ENCODE measurements around the gene CCDC15.
"Not testable (repeated sequence)": the region's sequence is repeated elsewhere in the genome, so short reads cannot be mapped to it uniquely, and the experiment has no call there.

Gene CCDC15

DNA sequence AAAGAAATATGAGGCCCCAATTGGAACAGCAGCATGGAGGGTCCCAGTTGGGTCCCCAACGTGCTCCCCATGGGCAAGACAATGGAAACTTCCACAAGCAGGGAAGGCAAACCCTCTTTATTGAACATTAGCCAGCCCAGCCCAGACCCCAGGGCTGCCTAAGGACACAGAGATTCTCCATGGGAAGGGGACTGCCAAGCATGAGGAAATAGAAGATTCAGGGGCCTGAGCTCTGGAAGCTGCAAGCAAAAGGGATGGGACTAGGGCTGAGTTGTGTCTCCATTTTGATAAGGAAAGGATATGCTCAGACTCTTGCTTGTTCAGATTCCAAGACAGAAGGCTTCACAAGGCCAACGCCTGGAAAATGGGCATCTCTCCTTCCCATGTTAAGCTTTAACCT, 134.1 kb downstream of the CCDC15 start:
- no peak overlapping the region for H3K4me3 ChIP-seq (ENCODE audit: control insufficient read depth, low read depth, low read length)
- DNase-seq (ENCODE audit: low read depth) = no peak
- TF ChIP-seq, protein P1, sequence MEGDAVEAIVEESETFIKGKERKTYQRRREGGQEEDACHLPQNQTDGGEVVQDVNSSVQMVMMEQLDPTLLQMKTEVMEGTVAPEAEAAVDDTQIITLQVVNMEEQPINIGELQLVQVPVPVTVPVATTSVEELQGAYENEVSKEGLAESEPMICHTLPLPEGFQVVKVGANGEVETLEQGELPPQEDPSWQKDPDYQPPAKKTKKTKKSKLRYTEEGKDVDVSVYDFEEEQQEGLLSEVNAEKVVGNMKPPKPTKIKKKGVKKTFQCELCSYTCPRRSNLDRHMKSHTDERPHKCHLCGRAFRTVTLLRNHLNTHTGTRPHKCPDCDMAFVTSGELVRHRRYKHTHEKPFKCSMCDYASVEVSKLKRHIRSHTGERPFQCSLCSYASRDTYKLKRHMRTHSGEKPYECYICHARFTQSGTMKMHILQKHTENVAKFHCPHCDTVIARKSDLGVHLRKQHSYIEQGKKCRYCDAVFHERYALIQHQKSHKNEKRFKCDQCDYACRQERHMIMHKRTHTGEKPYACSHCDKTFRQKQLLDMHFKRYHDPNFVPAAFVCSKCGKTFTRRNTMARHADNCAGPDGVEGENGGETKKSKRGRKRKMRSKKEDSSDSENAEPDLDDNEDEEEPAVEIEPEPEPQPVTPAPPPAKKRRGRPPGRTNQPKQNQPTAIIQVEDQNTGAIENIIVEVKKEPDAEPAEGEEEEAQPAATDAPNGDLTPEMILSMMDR (conservative IDR thresholded peaks at IDR 0.05; ENCODE audit: control insufficient read depth, insufficient read depth, low read depth, low read length) = no peak

- no peak for DNase-seq (ENCODE audit: low read depth)
- no peak overlapping the region for H3K4me3 ChIP-seq (ENCODE audit: control insufficient read depth, low read depth, low read length)
- TF ChIP-seq, protein P1 (conservative IDR thresholded peaks at IDR 0.05; ENCODE audit: control insufficient read depth, insufficient read depth, low read depth, low read length) = no peak
These were observed 134.8 kb downstream of the CCDC15 start for GRCh38 chr11:125088576-125089455.

GRCh38 chr11:125089481-125089880, 135.5 kb downstream of the CCDC15 start:
- DNase-seq (ENCODE audit: low read depth); H3K4me3 ChIP-seq (ENCODE audit: control insufficient read depth, low read depth, low read length): not testable (repeated sequence)

GRCh38 chr11:125090151-125090550, 136.1 kb downstream of the CCDC15 start:
- not testable (repeated sequence) for DNase-seq (ENCODE audit: low read depth); H3K4me3 ChIP-seq (ENCODE audit: control insufficient read depth, low read depth, low read length)

DNA sequence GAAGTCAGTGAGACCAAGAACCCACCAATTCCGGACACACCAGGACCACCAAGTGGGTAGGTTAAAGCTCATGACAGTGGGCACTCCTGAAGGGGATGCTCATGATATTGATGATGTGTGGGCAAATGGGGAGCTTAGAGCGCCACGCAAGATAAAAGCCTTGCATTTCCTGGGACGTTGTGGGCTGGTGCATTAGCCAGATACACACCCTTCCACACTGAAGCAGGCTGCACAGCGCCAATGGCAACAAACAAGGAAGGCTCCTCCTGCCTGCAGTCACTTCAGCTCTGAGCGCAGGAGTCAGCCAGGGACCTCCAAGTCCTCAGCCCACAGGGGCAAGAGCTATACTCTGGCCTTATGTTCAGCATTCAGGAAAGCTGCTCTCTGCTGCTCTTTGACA, 136.8 kb downstream of the CCDC15 start:
- no peak for DNase-seq (ENCODE audit: low read depth)
- H3K4me3 ChIP-seq (ENCODE audit: control insufficient read depth, low read depth, low read length) = no peak overlapping the region
- TF ChIP-seq, protein P1 (conservative IDR thresholded peaks at IDR 0.05; ENCODE audit: control insufficient read depth, insufficient read depth, low read depth, low read length) = no peak
